H1 (cell line): ENCODE data around the gene CA10.

ENCODE experiments used
- CEBPB ChIP-seq: IDR thresholded peaks from 2 replicates; pipeline ENCODE4 v1.6.1; 2012; ENCODE audit warnings: low read depth, low read length
- GABPA ChIP-seq: IDR thresholded peaks from 2 replicates; pipeline ENCODE4 v1.6.1; 2011; ENCODE audit warnings: mild to moderate bottlenecking, low read length, moderate library complexity, borderline replicate concordance; ENCODE audit not compliant: insufficient read depth
- NRF1 ChIP-seq: IDR thresholded peaks from 2 replicates; pipeline ENCODE4 v1.6.1; 2011; ENCODE audit warnings: mild to moderate bottlenecking, low read depth, low read length, improper control_type of control experiment
- TF ChIP-seq, protein P1 (sequence below), 3 experiments: IDR thresholded peaks; 1 replicate in 2 of 3; 2 replicates in 1 of 3; pipeline versions ENCODE4 v1.5.1 to v1.6.1; 2011; ENCODE audit warnings: low read length in 3 of 3, mild to moderate bottlenecking in 3 of 3, inconsistent platforms in 2 of 3, low read depth in 1 of 3, moderate library complexity in 1 of 3; ENCODE audit not compliant: insufficient read depth in 1 of 3; ENCODE audit errors: control extremely low read depth in 1 of 3
- TF ChIP-seq, protein P2 (sequence below): IDR thresholded peaks from 2 replicates; pipeline ENCODE4 v1.6.1; 2012; ENCODE audit warnings: inconsistent platforms
- TF ChIP-seq, protein P3 (sequence below): IDR thresholded peaks from 2 replicates; pipeline ENCODE4 v1.6.1; 2012; ENCODE audit warnings: low read length, inconsistent platforms

DNA sequence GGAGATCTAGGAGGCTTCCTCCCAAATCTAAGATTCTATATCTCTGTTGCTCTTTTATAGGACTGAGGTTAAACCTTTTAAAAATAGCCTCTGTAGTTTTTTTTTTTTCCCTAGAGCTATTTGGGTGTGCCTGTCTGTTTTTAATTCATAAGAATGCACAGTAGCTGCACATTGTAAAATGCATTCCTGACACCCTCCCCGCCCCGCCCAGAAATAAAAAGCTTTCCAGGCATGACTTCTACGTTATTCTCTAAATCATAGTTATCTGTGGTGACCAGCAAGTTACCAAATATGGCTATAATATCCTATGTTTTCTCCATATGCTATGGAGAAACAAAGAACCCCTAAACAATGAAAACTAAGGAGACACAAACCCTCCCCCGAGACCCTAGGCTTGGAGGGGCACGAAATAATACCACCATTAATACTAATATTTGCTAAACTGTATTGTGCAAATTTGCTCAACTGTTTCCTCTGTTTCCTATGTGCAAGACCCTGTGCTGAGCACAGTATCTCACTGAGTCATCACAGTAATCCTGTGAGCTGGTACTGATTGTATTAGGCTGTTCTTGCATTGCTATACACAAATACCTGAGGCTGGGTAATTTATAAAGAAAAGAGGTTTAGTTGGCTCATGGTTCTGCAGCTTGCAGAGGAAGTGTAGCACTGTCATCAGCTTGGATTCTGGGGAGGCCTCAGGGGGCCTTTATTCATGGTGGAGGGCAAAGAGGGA, 388.3 kb downstream of the CA10 start:
- TF ChIP-seq, protein P1, sequence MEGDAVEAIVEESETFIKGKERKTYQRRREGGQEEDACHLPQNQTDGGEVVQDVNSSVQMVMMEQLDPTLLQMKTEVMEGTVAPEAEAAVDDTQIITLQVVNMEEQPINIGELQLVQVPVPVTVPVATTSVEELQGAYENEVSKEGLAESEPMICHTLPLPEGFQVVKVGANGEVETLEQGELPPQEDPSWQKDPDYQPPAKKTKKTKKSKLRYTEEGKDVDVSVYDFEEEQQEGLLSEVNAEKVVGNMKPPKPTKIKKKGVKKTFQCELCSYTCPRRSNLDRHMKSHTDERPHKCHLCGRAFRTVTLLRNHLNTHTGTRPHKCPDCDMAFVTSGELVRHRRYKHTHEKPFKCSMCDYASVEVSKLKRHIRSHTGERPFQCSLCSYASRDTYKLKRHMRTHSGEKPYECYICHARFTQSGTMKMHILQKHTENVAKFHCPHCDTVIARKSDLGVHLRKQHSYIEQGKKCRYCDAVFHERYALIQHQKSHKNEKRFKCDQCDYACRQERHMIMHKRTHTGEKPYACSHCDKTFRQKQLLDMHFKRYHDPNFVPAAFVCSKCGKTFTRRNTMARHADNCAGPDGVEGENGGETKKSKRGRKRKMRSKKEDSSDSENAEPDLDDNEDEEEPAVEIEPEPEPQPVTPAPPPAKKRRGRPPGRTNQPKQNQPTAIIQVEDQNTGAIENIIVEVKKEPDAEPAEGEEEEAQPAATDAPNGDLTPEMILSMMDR (IDR thresholded peaks at IDR 0.05; ENCODE audit: control extremely low read depth in 1 of 3, insufficient read depth in 1 of 3, low read depth in 1 of 3, low read length in 3 of 3) = no peak
- TF ChIP-seq NRF1 (no peak), CEBPB (no peak), GABPA (no peak)
- TF ChIP-seq, protein P2, sequence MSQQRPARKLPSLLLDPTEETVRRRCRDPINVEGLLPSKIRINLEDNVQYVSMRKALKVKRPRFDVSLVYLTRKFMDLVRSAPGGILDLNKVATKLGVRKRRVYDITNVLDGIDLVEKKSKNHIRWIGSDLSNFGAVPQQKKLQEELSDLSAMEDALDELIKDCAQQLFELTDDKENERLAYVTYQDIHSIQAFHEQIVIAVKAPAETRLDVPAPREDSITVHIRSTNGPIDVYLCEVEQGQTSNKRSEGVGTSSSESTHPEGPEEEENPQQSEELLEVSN = no peak
- TF ChIP-seq, protein P3, sequence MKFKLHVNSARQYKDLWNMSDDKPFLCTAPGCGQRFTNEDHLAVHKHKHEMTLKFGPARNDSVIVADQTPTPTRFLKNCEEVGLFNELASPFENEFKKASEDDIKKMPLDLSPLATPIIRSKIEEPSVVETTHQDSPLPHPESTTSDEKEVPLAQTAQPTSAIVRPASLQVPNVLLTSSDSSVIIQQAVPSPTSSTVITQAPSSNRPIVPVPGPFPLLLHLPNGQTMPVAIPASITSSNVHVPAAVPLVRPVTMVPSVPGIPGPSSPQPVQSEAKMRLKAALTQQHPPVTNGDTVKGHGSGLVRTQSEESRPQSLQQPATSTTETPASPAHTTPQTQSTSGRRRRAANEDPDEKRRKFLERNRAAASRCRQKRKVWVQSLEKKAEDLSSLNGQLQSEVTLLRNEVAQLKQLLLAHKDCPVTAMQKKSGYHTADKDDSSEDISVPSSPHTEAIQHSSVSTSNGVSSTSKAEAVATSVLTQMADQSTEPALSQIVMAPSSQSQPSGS = no peak
